GM23338 (cell line): ENCODE results near the gene TMEM161B. TPM values are rescaled to one million over a fixed set of nuclear protein-coding genes. Genes with fewer than 3 reads are reported as not detected.

Source experiments
- ATAC-seq: fragments of 200-7000 bp; cut with Tn5 transposase; 3 replicates; pipeline ENCODE4 v1.9.1; 2020
- DNase-seq: peaks from one replicate; pipeline ENCODE4 v3.0.0-alpha.2; 2015; ENCODE audit warnings: low spot score
- H2AFZ ChIP-seq: fragments of 200-600 bp; sonication (generic); 2 replicates; pipeline ENCODE4 v1.8.0; 2016; ENCODE audit warnings: antibody characterized with exemption, mild to moderate bottlenecking, moderate library complexity
- H3F3A ChIP-seq: fragments of 200-600 bp; sonication (generic); replicated peaks from 2 replicates; pipeline ENCODE4 v1.8.0; 2017; ENCODE audit warnings: antibody characterized with exemption, mixed run types, low read depth
- H3K27ac ChIP-seq: fragments of 200-600 bp; sonication (generic); 2 replicates; pipeline ENCODE4 v1.6.1; 2016; ENCODE audit warnings: low read depth
- H3K27me3 ChIP-seq: fragments of 200-600 bp; sonication (generic); 2 replicates; pipeline ENCODE4 v1.8.0; 2016; ENCODE audit warnings: mild to moderate bottlenecking, mixed run types, moderate library complexity; ENCODE audit not compliant: insufficient read depth
- H3K36me3 ChIP-seq: fragments of 200-600 bp; sonication (generic); 2 replicates; pipeline ENCODE4 v1.8.0; 2016; ENCODE audit warnings: mild to moderate bottlenecking; ENCODE audit not compliant: insufficient read depth
- H3K4me1 ChIP-seq: fragments of 200-600 bp; sonication (generic); 2 replicates; pipeline ENCODE4 v1.8.0; 2016; ENCODE audit warnings: mild to moderate bottlenecking, moderate library complexity; ENCODE audit not compliant: insufficient read depth
- H3K4me2 ChIP-seq: fragments of 200-600 bp; sonication (generic); 2 replicates; pipeline ENCODE4 v1.7.1; 2017; ENCODE audit warnings: mixed run types
- H3K4me3 ChIP-seq: fragments of 200-600 bp; sonication (generic); 2 replicates; pipeline ENCODE4 v1.6.1; 2016; ENCODE audit warnings: mixed run types
- H3K79me2 ChIP-seq: fragments of 200-600 bp; sonication (generic); replicated peaks from 2 replicates; pipeline ENCODE4 v1.8.0; 2017; ENCODE audit warnings: mild to moderate bottlenecking; ENCODE audit not compliant: insufficient read depth
- H3K9me2 ChIP-seq: fragments of 200-600 bp; sonication (generic); 2 replicates; pipeline ENCODE4 v1.8.0; 2017; ENCODE audit not compliant: insufficient read depth
- H4K20me1 ChIP-seq: fragments of 200-600 bp; sonication (generic); replicated peaks from 2 replicates; pipeline ENCODE4 v1.8.0; 2017; ENCODE audit warnings: mild to moderate bottlenecking; ENCODE audit not compliant: insufficient read depth
- H3K27ac Mint-ChIP-seq: 2 replicates; pipeline ENCODE4 v1.8.0; 2020; ENCODE audit warnings: inconsistent platforms, mild to moderate bottlenecking, moderate library complexity, mixed read lengths
- H3K27me3 Mint-ChIP-seq: 3 replicates; pipeline ENCODE4 v1.8.0; 2022; ENCODE audit warnings: low read depth, mild to moderate bottlenecking, moderate library complexity, mixed read lengths, inconsistent platforms; ENCODE audit not compliant: insufficient read depth, poor library complexity
- H3K36me3 Mint-ChIP-seq: 3 replicates; pipeline ENCODE4 v1.8.0; 2021; ENCODE audit warnings: low read depth, mild to moderate bottlenecking, inconsistent platforms, moderate library complexity, mixed read lengths
- H3K4me1 Mint-ChIP-seq: 3 replicates; pipeline ENCODE4 v1.8.0; 2020; ENCODE audit warnings: mild to moderate bottlenecking, inconsistent platforms, mixed read lengths
- H3K4me3 Mint-ChIP-seq: 3 replicates; pipeline ENCODE4 v1.8.0; 2021; ENCODE audit warnings: moderate library complexity, mild to moderate bottlenecking, inconsistent platforms, mixed read lengths
- H3K9me3 Mint-ChIP-seq: 3 replicates; pipeline ENCODE4 v1.8.0; 2020; ENCODE audit warnings: moderate library complexity, mild to moderate bottlenecking, inconsistent platforms, mixed read lengths
- CREB1 ChIP-seq: fragments of 250-450 bp; sonication (Bioruptor Pico); IDR thresholded peaks from 2 replicates; pipeline ENCODE4 v1.5.0; 2020; ENCODE audit warnings: low read depth, mild to moderate bottlenecking, moderate library complexity
- EZH2 ChIP-seq: fragments of 200-600 bp; sonication (generic); IDR thresholded peaks from one replicate; pipeline ENCODE4 v1.8.0; 2017; ENCODE audit warnings: antibody characterized with exemption, mild to moderate bottlenecking, low read depth; ENCODE audit not compliant: unreplicated experiment
- EZH2phosphoT487 ChIP-seq: fragments of 200-600 bp; sonication (generic); IDR thresholded peaks from one replicate; pipeline ENCODE4 v1.8.1; 2018; ENCODE audit warnings: antibody characterized with exemption; ENCODE audit not compliant: unreplicated experiment
- JUNB ChIP-seq: IDR thresholded peaks from one replicate; pipeline ENCODE4 v1.6.1; 2016; ENCODE audit warnings: antibody characterized with exemption; ENCODE audit not compliant: unreplicated experiment
- NANOG ChIP-seq: IDR thresholded peaks from 2 replicates; pipeline ENCODE4 v1.6.1; 2016; ENCODE audit warnings: antibody characterized with exemption, borderline replicate concordance
- POLR2AphosphoS5 ChIP-seq: IDR thresholded peaks from 2 replicates; pipeline ENCODE4 v1.6.1; 2016; ENCODE audit warnings: antibody characterized with exemption, low read depth
- STAT1 ChIP-seq: IDR thresholded peaks from one replicate; pipeline ENCODE4 v1.6.1; 2016; ENCODE audit warnings: antibody characterized with exemption; ENCODE audit not compliant: unreplicated experiment
- ZNF114 ChIP-seq: fragments of 250-450 bp; sonication (Bioruptor Pico); IDR thresholded peaks from 2 replicates; pipeline ENCODE4 v1.5.0; 2020; ENCODE audit warnings: mild to moderate bottlenecking, moderate library complexity
- ZNF331 ChIP-seq: fragments of 250-450 bp; sonication (Bioruptor Pico); IDR thresholded peaks from 2 replicates; pipeline ENCODE4 v1.5.0; 2020; ENCODE audit warnings: low read depth, mild to moderate bottlenecking, moderate library complexity
- polyA plus RNA-seq: library from polyadenylated mRNA; unstranded; fragments of >200 nt; fragmentation: Nextera tagmentation; extraction: Ambion mirVana; gene quantifications from 2 replicates; pipeline ENCODE4 v1.2.1, GENCODE V29; 2016
- total RNA-seq: library from RNA; depleted of rRNA; stranded (reverse); fragments of >200 nt; shearing (Covaris generic); gene quantifications from 2 replicates; pipeline ENCODE4 v1.2.3, GENCODE V29; 2014
- TF ChIP-seq, protein P1 (sequence below): IDR thresholded peaks from 2 replicates; pipeline ENCODE4 v1.6.1; 2016; ENCODE audit warnings: antibody characterized with exemption
- TF ChIP-seq, protein P2 (sequence below), 2 experiments: fragments of 200-600 bp in 1 of 2; sonication (generic) in 1 of 2; conservative IDR thresholded peaks; 2 replicates each; pipeline versions ENCODE4 v1.5.1 to v1.6.1; 2016 to 2017; ENCODE audit warnings: antibody characterized with exemption in 2 of 2, low read depth in 2 of 2, mild to moderate bottlenecking in 2 of 2, moderate library complexity in 1 of 2
- TF ChIP-seq, protein P3 (sequence below): IDR thresholded peaks from one replicate; pipeline ENCODE4 v1.6.1; 2018; ENCODE audit warnings: antibody characterized with exemption; ENCODE audit not compliant: unreplicated experiment
- TF ChIP-seq, protein P4 (sequence below): fragments of 250-450 bp; sonication (Bioruptor Pico); IDR thresholded peaks from 2 replicates; pipeline ENCODE4 v1.5.0; 2020; ENCODE audit warnings: mild to moderate bottlenecking, moderate library complexity

Gene TMEM161B
- total and polyA plus RNA-seq, 2 experiments from 2014 or later: 11.9 to 25.5 TPM

DNA sequence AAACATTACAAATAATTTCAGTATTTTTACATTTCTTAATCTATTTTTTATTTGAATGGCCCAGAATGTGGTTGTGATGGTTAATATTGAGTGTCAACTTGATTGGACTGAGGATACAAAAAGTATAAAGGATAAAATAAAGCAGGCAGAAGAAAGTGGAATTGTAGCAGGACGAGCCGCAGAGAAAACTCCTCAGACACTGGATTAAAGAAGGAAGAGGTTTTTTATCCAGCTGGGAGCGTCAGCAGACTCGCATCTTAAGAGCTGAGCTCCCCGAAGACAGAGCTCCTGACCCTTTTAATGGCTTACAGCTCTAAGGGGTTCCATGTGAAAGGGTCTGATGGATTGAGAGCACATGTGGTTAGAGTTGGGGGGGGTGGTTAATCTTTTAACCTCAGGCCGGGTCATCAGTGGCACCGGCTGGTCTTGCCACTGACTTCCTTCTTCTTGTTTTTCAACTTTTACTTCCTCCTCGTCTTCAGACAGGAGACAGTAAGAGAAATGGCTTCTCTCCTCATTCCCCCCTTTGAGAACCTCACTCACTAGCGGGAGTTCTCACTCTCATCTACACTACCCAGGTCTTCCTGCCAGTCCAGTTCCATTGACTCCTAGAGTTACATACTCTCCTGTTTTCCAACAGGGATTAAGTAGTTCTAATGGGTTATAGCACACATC, 80.0 kb downstream of the TMEM161B start:
- no peaks in the 10 kb centered on the region for H3K27me3 ChIP-seq
- Mint-ChIP-seq H3K27me3 (peaks cover 5% of the 10 kb centered on the region), H3K9me3 (peaks cover 35% of the 10 kb centered on the region), H3K27ac (no peak overlapping the region), H3K36me3 (peaks cover 50% of the 10 kb centered on the region), H3K4me1 (no peaks in the 10 kb centered on the region), H3K4me3 (no peak overlapping the region)
- no peaks in the 10 kb centered on the region for H3K9me2 ChIP-seq
- H4K20me1 ChIP-seq: no peaks in the 10 kb centered on the region
- H3K36me3 ChIP-seq: peaks cover 8% of the 10 kb centered on the region; the same call in 1 of the 2 replicates
- no peaks in the 10 kb centered on the region for H3K79me2 ChIP-seq
- H3K4me3 ChIP-seq: no peak overlapping the region
- TF ChIP-seq, protein P1, sequence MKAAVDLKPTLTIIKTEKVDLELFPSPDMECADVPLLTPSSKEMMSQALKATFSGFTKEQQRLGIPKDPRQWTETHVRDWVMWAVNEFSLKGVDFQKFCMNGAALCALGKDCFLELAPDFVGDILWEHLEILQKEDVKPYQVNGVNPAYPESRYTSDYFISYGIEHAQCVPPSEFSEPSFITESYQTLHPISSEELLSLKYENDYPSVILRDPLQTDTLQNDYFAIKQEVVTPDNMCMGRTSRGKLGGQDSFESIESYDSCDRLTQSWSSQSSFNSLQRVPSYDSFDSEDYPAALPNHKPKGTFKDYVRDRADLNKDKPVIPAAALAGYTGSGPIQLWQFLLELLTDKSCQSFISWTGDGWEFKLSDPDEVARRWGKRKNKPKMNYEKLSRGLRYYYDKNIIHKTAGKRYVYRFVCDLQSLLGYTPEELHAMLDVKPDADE: no peak
- TF ChIP-seq ZNF331: no peak
- TF ChIP-seq NANOG: no peak
- TF ChIP-seq, protein P2, sequence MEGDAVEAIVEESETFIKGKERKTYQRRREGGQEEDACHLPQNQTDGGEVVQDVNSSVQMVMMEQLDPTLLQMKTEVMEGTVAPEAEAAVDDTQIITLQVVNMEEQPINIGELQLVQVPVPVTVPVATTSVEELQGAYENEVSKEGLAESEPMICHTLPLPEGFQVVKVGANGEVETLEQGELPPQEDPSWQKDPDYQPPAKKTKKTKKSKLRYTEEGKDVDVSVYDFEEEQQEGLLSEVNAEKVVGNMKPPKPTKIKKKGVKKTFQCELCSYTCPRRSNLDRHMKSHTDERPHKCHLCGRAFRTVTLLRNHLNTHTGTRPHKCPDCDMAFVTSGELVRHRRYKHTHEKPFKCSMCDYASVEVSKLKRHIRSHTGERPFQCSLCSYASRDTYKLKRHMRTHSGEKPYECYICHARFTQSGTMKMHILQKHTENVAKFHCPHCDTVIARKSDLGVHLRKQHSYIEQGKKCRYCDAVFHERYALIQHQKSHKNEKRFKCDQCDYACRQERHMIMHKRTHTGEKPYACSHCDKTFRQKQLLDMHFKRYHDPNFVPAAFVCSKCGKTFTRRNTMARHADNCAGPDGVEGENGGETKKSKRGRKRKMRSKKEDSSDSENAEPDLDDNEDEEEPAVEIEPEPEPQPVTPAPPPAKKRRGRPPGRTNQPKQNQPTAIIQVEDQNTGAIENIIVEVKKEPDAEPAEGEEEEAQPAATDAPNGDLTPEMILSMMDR (conservative IDR thresholded peaks at IDR 0.05; ENCODE audit: low read depth in 2 of 2): no peak
- TF ChIP-seq, protein P3, sequence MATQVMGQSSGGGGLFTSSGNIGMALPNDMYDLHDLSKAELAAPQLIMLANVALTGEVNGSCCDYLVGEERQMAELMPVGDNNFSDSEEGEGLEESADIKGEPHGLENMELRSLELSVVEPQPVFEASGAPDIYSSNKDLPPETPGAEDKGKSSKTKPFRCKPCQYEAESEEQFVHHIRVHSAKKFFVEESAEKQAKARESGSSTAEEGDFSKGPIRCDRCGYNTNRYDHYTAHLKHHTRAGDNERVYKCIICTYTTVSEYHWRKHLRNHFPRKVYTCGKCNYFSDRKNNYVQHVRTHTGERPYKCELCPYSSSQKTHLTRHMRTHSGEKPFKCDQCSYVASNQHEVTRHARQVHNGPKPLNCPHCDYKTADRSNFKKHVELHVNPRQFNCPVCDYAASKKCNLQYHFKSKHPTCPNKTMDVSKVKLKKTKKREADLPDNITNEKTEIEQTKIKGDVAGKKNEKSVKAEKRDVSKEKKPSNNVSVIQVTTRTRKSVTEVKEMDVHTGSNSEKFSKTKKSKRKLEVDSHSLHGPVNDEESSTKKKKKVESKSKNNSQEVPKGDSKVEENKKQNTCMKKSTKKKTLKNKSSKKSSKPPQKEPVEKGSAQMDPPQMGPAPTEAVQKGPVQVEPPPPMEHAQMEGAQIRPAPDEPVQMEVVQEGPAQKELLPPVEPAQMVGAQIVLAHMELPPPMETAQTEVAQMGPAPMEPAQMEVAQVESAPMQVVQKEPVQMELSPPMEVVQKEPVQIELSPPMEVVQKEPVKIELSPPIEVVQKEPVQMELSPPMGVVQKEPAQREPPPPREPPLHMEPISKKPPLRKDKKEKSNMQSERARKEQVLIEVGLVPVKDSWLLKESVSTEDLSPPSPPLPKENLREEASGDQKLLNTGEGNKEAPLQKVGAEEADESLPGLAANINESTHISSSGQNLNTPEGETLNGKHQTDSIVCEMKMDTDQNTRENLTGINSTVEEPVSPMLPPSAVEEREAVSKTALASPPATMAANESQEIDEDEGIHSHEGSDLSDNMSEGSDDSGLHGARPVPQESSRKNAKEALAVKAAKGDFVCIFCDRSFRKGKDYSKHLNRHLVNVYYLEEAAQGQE: no peak
- no peak for TF ChIP-seq CREB1
- no peak for TF ChIP-seq JUNB
- no peak for TF ChIP-seq EZH2
- TF ChIP-seq POLR2AphosphoS5: no peak
- TF ChIP-seq, protein P4, sequence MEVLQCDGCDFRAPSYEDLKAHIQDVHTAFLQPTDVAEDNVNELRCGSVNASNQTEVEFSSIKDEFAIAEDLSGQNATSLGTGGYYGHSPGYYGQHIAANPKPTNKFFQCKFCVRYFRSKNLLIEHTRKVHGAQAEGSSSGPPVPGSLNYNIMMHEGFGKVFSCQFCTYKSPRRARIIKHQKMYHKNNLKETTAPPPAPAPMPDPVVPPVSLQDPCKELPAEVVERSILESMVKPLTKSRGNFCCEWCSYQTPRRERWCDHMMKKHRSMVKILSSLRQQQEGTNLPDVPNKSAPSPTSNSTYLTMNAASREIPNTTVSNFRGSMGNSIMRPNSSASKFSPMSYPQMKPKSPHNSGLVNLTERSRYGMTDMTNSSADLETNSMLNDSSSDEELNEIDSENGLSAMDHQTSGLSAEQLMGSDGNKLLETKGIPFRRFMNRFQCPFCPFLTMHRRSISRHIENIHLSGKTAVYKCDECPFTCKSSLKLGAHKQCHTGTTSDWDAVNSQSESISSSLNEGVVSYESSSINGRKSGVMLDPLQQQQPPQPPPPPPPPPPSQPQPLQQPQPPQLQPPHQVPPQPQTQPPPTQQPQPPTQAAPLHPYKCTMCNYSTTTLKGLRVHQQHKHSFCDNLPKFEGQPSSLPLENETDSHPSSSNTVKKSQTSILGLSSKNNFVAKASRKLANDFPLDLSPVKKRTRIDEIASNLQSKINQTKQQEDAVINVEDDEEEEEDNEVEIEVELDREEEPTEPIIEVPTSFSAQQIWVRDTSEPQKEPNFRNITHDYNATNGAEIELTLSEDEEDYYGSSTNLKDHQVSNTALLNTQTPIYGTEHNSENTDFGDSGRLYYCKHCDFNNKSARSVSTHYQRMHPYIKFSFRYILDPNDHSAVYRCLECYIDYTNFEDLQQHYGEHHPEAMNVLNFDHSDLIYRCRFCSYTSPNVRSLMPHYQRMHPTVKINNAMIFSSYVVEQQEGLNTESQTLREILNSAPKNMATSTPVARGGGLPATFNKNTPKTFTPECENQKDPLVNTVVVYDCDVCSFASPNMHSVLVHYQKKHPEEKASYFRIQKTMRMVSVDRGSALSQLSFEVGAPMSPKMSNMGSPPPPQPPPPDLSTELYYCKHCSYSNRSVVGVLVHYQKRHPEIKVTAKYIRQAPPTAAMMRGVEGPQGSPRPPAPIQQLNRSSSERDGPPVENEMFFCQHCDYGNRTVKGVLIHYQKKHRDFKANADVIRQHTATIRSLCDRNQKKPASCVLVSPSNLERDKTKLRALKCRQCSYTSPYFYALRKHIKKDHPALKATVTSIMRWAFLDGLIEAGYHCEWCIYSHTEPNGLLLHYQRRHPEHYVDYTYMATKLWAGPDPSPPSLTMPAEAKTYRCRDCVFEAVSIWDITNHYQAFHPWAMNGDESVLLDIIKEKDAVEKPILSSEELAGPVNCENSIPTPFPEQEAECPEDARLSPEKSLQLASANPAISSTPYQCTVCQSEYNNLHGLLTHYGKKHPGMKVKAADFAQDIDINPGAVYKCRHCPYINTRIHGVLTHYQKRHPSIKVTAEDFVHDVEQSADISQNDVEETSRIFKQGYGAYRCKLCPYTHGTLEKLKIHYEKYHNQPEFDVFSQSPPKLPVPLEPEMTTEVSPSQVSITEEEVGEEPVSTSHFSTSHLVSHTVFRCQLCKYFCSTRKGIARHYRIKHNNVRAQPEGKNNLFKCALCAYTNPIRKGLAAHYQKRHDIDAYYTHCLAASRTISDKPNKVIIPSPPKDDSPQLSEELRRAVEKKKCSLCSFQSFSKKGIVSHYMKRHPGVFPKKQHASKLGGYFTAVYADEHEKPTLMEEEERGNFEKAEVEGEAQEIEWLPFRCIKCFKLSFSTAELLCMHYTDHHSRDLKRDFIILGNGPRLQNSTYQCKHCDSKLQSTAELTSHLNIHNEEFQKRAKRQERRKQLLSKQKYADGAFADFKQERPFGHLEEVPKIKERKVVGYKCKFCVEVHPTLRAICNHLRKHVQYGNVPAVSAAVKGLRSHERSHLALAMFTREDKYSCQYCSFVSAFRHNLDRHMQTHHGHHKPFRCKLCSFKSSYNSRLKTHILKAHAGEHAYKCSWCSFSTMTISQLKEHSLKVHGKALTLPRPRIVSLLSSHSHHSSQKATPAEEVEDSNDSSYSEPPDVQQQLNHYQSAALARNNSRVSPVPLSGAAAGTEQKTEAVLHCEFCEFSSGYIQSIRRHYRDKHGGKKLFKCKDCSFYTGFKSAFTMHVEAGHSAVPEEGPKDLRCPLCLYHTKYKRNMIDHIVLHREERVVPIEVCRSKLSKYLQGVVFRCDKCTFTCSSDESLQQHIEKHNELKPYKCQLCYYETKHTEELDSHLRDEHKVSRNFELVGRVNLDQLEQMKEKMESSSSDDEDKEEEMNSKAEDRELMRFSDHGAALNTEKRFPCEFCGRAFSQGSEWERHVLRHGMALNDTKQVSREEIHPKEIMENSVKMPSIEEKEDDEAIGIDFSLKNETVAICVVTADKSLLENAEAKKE (CRISPR knock-in tag): no peak
- no peak for TF ChIP-seq EZH2phosphoT487
- TF ChIP-seq STAT1: no peak
- no peak for TF ChIP-seq ZNF114 (CRISPR knock-in tag)
- H3F3A ChIP-seq: no peaks in the 10 kb centered on the region
- H3K27ac ChIP-seq: no peak overlapping the region
- DNase-seq (peak; percentile 33), ATAC-seq (no peak)
- no peaks in the 10 kb centered on the region for H3K4me1 ChIP-seq
- H3K4me2 ChIP-seq: no peak overlapping the region
- H2AFZ ChIP-seq: no peak overlapping the region
